WERI-Rb-1 (cell line): ENCODE measurements around the gene NRXN3.

Experiments
- DNase-seq: peaks from one replicate; pipeline ENCODE4 v3.0.0-alpha.2; 2020
- H3K27ac ChIP-seq: fragments of 250-450 bp; sonication (Bioruptor Pico); 2 replicates; pipeline ENCODE4 v1.5.1; 2020; ENCODE audit warnings: mild to moderate bottlenecking, moderate library complexity
- H3K27me3 ChIP-seq: fragments of 250-450 bp; sonication (Bioruptor Pico); 2 replicates; pipeline ENCODE4 v1.5.1; 2021; ENCODE audit warnings: mild to moderate bottlenecking, low read depth, moderate library complexity; ENCODE audit not compliant: insufficient read depth, severe bottlenecking
- H3K36me3 ChIP-seq: fragments of 250-450 bp; sonication (Bioruptor Pico); 2 replicates; pipeline ENCODE4 v1.5.1; 2020; ENCODE audit warnings: mild to moderate bottlenecking, moderate library complexity
- H3K4me3 ChIP-seq: 2 replicates; pipeline ENCODE4 v1.5.1; 2011; ENCODE audit warnings: low read depth, mild to moderate bottlenecking, control low read depth, low read length
- H3K9me3 ChIP-seq: fragments of 250-450 bp; sonication (Bioruptor Pico); 2 replicates; pipeline ENCODE4 v1.5.1; 2021; ENCODE audit warnings: mild to moderate bottlenecking, moderate library complexity; ENCODE audit not compliant: severe bottlenecking
- TF ChIP-seq, protein P1 (sequence below): IDR thresholded peaks from 2 replicates; pipeline ENCODE4 v1.5.1; 2011; ENCODE audit warnings: low read depth, mild to moderate bottlenecking, control low read depth, inconsistent platforms, low read length

The NRXN3 gene

GRCh38 chr14:78614593-78614992 lies 444.4 kb downstream of the NRXN3 start:
- Histone ChIP-seq H3K27me3 (no peaks in the 10 kb centered on the region), H3K9me3 (no peaks in the 10 kb centered on the region), H3K4me3 (no peak overlapping the region), H3K27ac (no peak overlapping the region), H3K36me3 (no peaks in the 10 kb centered on the region)
- no peak for DNase-seq
- TF ChIP-seq, protein P1, sequence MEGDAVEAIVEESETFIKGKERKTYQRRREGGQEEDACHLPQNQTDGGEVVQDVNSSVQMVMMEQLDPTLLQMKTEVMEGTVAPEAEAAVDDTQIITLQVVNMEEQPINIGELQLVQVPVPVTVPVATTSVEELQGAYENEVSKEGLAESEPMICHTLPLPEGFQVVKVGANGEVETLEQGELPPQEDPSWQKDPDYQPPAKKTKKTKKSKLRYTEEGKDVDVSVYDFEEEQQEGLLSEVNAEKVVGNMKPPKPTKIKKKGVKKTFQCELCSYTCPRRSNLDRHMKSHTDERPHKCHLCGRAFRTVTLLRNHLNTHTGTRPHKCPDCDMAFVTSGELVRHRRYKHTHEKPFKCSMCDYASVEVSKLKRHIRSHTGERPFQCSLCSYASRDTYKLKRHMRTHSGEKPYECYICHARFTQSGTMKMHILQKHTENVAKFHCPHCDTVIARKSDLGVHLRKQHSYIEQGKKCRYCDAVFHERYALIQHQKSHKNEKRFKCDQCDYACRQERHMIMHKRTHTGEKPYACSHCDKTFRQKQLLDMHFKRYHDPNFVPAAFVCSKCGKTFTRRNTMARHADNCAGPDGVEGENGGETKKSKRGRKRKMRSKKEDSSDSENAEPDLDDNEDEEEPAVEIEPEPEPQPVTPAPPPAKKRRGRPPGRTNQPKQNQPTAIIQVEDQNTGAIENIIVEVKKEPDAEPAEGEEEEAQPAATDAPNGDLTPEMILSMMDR: no peak

DNA sequence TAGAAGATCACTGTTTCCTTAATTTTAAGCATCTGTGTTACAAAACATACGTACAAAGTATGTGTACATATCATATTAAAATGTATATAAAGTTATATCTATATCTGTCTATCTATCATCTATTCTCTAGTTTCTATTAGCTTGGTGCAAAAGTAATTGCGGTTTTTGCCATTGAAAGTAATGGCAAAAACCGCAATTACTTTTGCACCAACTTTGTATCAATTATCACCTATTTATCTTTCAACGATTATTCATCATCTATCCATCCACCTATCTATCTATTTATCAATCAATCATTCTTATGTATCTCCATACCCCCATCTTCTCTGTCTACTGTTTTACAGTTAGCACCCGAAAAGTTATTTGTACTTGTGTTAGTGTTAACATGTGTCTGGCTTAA lies 447.6 kb downstream of the NRXN3 start:
- no peak overlapping the region for H3K4me3 ChIP-seq
- no peak for DNase-seq
- H3K36me3 ChIP-seq: no peaks in the 10 kb centered on the region
- H3K27ac ChIP-seq: no peak overlapping the region
- no peaks in the 10 kb centered on the region for H3K27me3 ChIP-seq
- TF ChIP-seq, protein P1: no peak
- H3K9me3 ChIP-seq: no peaks in the 10 kb centered on the region

DNA sequence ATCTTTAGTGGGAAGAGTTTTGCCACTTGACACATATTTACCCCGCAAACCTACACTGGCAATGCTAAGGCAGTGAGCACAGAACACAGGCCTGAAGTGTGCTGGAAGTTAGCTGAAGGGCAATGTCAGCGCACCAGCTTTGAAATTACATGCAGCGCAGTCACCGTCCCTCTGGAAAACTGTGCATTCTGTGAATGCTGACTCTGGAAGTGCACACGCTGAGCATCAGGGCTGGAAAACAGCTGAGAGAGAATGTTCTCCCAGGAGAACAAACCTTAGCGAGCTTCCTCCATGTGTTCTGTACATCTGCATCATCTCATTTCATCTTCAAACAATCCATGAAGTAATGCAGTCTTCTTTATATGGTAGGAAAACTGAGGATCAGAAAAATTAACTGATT lies 448.2 kb downstream of the NRXN3 start:
- no peak overlapping the region for H3K27ac ChIP-seq
- DNase-seq: no peak

GRCh38 chr14:78627114-78627513 lies 456.9 kb downstream of the NRXN3 start:
- DNase-seq: no peak
- no peaks in the 10 kb centered on the region for H3K36me3 ChIP-seq

More for the DNA sequence above, 448.2 kb downstream of the NRXN3 start:
- no peak overlapping the region for H3K4me3 ChIP-seq
- TF ChIP-seq, protein P1: no peak
- no peaks in the 10 kb centered on the region for H3K36me3 ChIP-seq
- no peaks in the 10 kb centered on the region for H3K9me3 ChIP-seq
- no peaks in the 10 kb centered on the region for H3K27me3 ChIP-seq

GRCh38 chr14:78631551-78631950 lies 461.4 kb downstream of the NRXN3 start:
- Histone ChIP-seq H3K36me3 (no peaks in the 10 kb centered on the region), H3K27me3 (no peaks in the 10 kb centered on the region), H3K27ac (no peak overlapping the region), H3K4me3 (no peak overlapping the region), H3K9me3 (no peaks in the 10 kb centered on the region)
- TF ChIP-seq, protein P1: no peak
- DNase-seq: peak; percentile 59

More at GRCh38 chr14:78627114-78627513, 456.9 kb downstream of the NRXN3 start:
- H3K9me3 ChIP-seq: no peaks in the 10 kb centered on the region
- H3K27ac ChIP-seq: no peak overlapping the region
- TF ChIP-seq, protein P1: no peak
- no peak overlapping the region for H3K4me3 ChIP-seq
- no peaks in the 10 kb centered on the region for H3K27me3 ChIP-seq

DNA sequence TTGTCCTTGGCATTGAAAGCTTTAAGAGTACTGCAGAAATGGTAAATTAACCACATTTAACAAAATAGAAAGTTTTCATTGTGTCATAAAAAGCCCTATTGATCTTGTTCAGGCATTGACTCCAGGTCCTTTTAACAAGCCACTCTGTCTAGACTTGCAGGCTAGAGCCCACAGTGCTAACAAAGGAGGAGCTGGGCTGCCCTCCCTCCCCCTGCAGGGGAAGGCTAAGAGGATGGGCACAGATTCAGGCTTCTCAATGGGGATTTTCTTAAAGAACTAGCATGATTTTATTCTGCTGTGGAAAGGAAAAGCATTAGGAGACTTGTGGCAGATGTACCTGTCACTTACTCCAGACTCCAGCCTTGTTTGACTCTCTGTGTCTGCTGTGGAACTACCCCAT lies 463.6 kb downstream of the NRXN3 start:
- H3K4me3 ChIP-seq: no peak overlapping the region
- TF ChIP-seq, protein P1: no peak
- peak; percentile 77 for DNase-seq
- no peaks in the 10 kb centered on the region for H3K27me3 ChIP-seq
- H3K36me3 ChIP-seq: no peaks in the 10 kb centered on the region
- H3K9me3 ChIP-seq: no peaks in the 10 kb centered on the region
- H3K27ac ChIP-seq: no peak overlapping the region
